Breast epithelium (tissue), 3 donors: Measurements from ENCODE around the gene RGS9.

ENCODE experiments used
- CTCF ChIP-seq, 3 donors: fragments of 450-650 bp; IDR thresholded peaks; one replicate each; pipeline ENCODE4 v1.5.1; 2016 to 2017; ENCODE audit warnings: antibody characterized with exemption in 3 of 3, mild to moderate bottlenecking in 3 of 3, moderate library complexity in 3 of 3
- POLR2A ChIP-seq: fragments of 450-650 bp; IDR thresholded peaks from one replicate; pipeline ENCODE4 v1.6.1; 2016; ENCODE audit warnings: antibody characterized with exemption, mild to moderate bottlenecking, moderate library complexity
- POLR2AphosphoS5 ChIP-seq, 3 donors: sonication (generic); formaldehyde crosslinking; IDR thresholded peaks; one replicate each; pipeline ENCODE4 v1.6.1; 2017; ENCODE audit warnings: antibody characterized with exemption in 3 of 3

GRCh38 chr17:65246252-65246651 is 109.1 kb downstream of the RGS9 start:
- TF ChIP-seq CTCF (IDR thresholded peaks at IDR 0.05) (no peak), POLR2AphosphoS5 (IDR thresholded peaks at IDR 0.05) (no peak), POLR2A (no peak)
